Germinal center (tissue), 1 donor: ENCODE data around the gene CCNY.
"Not testable (repeated sequence)": the region's sequence is repeated elsewhere in the genome, so short reads cannot be mapped to it uniquely, and the experiment has no call there.

Source experiments
- DNase-seq: peaks from one replicate; pipeline ENCODE4 v3.0.0; 2012; ENCODE audit warnings: mixed read lengths, low spot score

CCNY gene

GRCh38 chr10:35384265-35384868 lies 48.1 kb downstream of the CCNY start:
- DNase-seq = no peak

GRCh38 chr10:35386594-35387174 lies 50.4 kb downstream of the CCNY start:
- DNase-seq = no peak

GRCh38 chr10:35387768-35388167 lies 51.5 kb downstream of the CCNY start:
- DNase-seq = no peak

- no peak for DNase-seq
Observed at GRCh38 chr10:35388197-35388596, 51.9 kb downstream of the CCNY start.

- no peak for DNase-seq
Observed at GRCh38 chr10:35388682-35389081, 52.4 kb downstream of the CCNY start.

- DNase-seq = no peak
Observed at GRCh38 chr10:35390161-35390840, 54.0 kb downstream of the CCNY start.

GRCh38 chr10:35390843-35391152 lies 54.5 kb downstream of the CCNY start:
- no peak for DNase-seq

- no peak for DNase-seq
Observed at GRCh38 chr10:35391153-35391953, 55.0 kb downstream of the CCNY start.

- DNase-seq = no peak
Observed at GRCh38 chr10:35391954-35392262, 55.6 kb downstream of the CCNY start.

GRCh38 chr10:35392482-35393228 lies 56.3 kb downstream of the CCNY start:
- DNase-seq = no peak

GRCh38 chr10:35394411-35394851 lies 58.1 kb downstream of the CCNY start:
- DNase-seq = no peak

- no peak for DNase-seq
Observed at GRCh38 chr10:35394934-35395333, 58.6 kb downstream of the CCNY start.

- no peak for DNase-seq
Observed at GRCh38 chr10:35396560-35397434, 60.5 kb downstream of the CCNY start.

- DNase-seq = no peak
Observed at GRCh38 chr10:35397953-35398352, 61.6 kb downstream of the CCNY start.

GRCh38 chr10:35398355-35398754 lies 62.0 kb downstream of the CCNY start:
- DNase-seq = no peak

GRCh38 chr10:35398908-35399307 lies 62.6 kb downstream of the CCNY start:
- no peak for DNase-seq

- DNase-seq = no peak
Observed at GRCh38 chr10:35399414-35400009, 63.2 kb downstream of the CCNY start.

- no peak for DNase-seq
Observed at GRCh38 chr10:35400595-35401268, 64.4 kb downstream of the CCNY start.

- DNase-seq = not testable (repeated sequence)
Observed at GRCh38 chr10:35403491-35403890, 67.2 kb downstream of the CCNY start.

GRCh38 chr10:35404077-35404476 lies 67.8 kb downstream of the CCNY start:
- DNase-seq = not testable (repeated sequence)
